Activated T-cell treated with anti-CD3 and anti-CD28 coated beads, Interleukin-2, amount 50 U/mL, for 48 hours (primary cell): ENCODE measurements around the gene FAM98C.

ENCODE experiments used
- DNase-seq, 2 experiments: peaks; one replicate each; pipeline ENCODE4 v3.0.0-alpha.2; 2020

Gene FAM98C

DNA sequence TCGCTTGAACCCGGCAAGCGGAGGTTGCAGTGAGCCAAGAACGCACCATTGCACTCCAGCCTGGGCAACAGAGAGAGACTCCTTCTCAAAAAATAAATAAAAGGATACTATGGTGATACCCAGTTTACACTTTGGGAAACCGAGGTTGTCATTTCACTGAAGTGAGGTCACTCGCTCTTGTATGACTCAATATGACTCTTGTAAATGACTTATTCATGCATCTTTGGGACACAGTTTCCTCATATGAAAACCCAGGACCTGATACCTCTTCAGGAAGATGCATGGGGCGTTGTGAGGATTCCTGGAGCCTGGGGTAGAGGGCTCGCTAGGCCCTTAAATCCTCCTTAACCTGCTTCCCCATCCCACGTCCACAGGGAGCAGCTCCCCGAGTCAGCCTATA lies 24.0 kb upstream of the FAM98C start:
- no peak for DNase-seq

DNA sequence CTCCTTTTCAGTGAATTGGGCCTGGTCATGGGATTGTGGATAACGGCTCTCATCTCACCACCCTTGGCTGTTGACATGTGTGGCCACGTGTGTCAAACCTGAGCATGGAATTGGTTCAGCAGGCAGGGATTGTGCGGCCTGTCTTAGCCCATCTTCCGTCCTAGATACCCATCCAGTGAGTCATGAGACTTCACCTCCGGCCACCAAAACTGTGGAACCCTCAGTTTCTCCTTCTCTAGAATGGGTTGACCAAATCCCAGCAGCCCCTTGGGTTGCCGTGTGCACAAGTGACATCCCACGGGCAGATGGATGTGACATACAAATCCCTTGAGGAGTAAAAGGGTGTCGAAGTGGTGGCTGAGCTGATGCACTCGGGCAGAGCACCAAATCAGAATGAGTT lies 21.8 kb upstream of the FAM98C start:
- no peak for DNase-seq

DNA sequence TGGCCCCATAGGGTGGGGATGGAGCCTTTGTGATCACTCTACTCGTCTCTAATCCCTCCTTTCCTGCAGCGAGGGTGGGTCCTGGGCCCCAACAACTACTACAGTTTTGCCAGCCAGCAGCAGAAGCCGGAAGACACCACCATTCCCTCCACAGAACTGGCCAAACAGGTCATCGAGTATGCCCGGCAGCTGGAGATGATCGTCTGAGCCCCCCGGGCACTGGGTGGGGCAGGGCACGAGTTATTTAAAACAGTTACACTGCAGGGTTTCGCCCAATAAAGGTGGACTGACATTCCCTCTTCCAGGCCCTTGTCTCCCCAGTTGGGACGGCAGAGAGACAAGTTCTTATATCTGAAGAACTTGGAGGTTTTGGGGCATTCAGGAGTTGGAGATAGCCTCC lies 19.7 kb upstream of the FAM98C start:
- no peak for DNase-seq

DNA sequence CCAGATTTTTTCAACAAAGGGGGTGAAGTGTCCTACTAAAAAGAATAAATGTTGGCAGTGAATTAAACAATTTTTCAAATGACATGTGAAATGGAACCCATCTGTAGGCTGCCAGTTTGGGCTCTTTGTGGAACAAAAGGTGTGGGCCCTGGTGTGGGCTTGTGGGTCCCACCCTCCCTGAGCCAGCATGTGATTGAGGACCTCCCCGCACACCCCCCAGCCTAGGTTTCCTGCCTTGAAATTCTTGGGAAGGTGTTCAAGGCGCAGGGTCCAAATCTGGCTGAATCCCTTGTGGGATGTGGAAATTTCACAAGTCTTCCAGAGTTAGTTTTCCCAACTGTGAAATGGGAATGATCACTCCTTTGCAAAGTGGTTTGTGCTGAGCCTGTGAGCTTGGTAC lies 19.1 kb upstream of the FAM98C start:
- no peak for DNase-seq

DNA sequence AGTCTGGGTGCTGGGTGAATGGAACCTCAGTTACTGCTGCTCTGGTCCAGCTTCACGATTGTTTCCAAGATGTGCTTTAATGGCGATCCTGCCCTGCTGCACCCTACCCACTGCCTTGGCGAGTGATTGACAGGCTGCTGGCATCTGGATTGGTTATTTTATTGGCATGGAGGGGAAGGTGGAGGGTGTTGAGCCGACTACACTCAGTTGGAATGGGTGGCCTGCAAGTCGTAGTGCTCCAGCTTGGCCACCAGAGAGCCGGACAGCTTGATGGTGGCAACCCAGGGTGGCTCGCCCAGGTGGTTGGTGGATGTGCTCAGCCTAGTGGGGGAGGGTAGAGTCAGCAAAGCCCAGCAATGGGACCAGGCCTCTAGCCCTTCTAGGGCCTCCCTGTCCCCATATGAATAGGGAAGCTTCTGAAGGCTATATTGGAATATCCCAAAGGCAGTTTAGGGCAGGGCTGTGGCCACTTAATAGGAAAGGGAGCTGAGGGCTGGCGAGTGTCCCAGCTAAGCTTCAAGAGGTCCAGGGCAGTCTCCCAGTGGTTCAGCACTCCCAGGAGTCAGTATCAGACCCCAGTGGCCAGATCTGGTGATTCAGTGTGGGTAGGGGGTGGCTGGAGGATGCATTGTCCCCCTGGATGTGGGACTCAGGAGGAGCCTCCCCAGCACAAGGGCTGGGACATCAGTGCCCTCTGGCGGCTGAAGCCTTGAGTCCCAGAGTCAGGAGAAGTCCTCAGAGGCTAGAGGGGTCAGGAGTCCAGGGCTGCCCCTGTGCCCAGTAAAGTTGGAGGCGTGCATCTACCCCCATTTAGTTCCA lies 18.5 kb upstream of the FAM98C start:
- DNase-seq = peak in 1 of 2 experiments; percentile 29

DNA sequence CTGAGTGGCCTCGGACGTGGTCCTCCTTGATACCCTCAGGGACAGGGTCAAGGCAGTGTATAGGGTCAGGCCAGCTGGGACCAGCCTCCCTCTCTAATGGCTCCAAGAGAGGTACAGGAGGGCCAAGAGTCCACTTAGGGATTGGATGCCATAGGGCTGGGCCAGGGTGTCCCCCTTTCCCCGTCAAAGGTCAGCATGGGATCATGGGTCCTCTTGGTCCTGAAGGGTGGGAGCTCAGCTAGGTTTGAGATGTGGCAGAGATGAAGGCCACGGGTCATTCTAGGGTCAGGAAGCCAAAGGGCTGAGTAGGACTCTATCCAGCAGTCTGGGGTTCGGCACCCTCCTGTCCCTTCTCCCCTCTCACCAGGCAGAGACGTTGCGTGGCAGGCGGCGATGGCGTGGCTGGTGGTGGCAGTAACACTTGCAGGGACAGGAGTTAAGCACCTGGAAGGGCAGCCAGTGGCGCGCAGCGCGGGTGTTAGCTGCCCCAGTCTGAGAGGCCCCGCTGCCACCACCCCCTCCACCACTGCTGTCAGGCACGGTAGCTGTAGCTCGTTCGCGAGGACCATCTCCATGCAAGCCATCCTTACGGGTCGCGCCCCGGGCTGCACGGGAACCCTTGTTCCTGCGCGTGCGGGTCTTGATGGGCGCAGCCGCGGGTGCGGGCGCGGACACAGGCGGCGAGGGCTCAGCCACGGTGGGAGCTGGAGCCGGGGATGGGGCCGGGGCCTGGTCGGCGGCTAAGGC lies 17.7 kb upstream of the FAM98C start:
- peak in 1 of 2 experiments; percentile 28 for DNase-seq

DNA sequence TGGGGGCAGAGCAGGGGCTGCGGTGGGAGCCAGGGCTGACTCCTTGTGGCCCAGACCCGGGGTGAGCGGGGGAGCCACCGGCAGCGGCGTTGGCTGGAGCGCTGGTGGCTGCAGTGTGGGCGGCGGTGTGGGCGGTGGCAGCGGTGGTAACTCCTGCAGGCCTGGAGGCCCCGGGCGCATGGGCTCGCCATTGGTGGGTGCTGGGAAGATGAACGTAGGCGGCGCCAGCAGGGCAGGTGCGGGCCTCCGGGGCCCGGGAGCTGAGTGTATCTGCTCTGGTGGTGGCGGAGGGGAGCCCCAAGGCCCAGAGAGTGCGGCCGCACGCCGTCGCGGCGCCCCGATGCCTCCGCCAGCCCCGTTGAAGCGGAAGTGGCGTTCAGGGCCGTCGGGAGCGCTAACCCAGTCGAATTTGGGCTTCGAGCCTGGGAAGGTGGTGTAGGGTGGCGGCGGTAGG lies 17.1 kb upstream of the FAM98C start:
- DNase-seq = peak in 1 of 2 experiments; percentile 44

DNA sequence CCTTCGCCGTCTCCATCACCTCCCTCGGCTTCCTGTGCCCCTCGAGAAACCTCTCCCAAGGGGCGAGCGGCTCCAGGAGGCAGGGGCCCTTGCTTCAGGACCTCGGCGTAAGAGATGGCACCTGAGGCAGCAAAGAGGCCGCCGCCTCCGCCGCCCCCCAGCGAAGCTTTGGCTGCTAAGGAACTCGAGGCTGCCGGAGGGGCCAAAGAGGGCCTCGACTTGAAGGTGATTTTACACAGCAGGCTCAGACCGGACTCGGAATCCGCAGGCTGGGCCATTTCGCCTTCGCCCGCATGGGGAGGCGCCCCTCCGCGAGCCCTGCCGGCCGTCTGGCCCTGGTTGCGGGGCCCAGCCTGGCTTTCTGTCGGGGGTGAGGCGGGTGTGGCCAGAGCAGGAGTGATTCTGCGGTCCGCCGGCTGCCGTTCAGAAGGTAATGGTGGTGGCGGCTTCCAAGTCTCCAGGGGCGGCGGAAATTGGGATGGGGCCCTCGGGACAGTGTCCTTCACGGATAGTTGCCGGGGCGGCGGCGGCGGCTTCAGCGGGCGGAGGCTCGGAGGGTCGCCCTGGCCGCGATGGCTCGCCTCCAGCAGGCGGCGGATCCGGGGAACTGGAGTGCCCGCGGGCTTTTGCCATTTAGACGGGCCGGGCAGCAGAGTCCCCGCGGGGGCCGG lies 16.5 kb upstream of the FAM98C start:
- no peak for DNase-seq

DNA sequence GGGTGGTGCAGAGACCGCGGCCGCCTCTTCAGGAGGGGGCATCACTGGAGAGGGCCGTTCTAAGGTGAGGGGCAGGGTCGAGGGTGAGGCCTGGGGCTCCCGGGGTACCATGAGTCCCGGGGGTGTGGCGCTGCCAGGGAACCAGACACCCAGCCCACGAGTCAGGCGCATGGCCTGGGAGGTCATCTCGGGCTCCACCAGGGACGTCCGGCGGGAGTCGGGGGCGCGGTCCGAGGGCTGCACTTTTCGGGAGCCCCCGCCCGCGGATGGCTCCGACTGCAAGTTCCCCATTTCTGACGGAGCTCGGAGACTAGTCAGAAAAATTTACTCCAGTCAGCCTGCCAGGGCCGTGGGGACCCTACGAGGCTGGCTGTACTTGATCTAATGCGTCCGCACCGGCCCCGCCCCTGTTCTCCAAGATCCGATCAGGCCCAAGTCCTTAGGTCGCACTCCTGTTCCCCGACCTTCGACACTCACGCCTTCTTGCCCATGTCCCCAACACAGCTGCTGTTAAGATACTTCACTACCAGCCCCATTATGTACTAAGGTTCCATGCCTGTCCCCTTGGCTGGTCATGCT lies 15.8 kb upstream of the FAM98C start:
- DNase-seq = no peak

DNA sequence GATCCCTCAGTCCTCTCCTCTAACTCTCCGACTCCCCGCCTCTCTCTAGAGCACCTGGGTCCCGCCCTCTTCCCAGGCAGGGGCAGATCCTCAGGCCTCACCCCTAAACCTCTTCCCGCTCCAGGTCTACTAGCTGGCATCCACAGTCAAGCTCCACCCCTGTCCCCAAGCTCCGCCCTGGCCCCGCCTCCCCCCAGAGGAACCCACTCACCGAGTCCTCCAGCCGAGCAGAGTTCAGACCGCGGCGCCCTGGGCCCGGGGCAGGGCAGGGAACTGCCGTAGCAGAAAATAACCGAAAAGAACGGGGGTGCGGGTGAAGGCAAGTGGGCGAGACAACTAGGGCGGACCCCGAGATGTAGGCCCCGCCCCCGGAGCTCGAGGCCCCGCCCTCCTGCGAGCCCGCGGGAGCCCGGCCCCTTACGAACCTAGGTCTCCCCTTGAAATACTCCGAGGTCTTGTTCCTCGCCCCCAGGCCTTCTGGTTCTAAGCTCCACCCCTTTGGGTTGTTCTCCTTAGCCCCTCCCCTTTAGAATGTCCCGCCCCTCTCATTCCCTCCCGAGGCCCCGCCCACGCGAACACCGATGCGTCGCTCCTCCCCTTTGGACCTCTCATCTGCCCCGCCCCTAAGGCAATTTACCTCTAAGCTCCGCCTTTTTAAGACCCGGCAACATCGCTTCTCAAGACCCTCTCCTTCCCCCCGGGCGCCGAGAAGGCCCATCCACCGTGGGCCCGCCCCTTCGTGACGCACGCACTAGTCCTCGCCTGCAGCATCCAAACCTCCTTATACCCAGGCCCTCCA lies 15.1 kb upstream of the FAM98C start, which contains the start of gene GGN:
Gene GGN (minus strand): TSS at position 485 of the 799 bp plus-strand sequence. CDS start 773 bp downstream, outside the sequence.
- DNase-seq = peak; percentile 90 to 91

DNA sequence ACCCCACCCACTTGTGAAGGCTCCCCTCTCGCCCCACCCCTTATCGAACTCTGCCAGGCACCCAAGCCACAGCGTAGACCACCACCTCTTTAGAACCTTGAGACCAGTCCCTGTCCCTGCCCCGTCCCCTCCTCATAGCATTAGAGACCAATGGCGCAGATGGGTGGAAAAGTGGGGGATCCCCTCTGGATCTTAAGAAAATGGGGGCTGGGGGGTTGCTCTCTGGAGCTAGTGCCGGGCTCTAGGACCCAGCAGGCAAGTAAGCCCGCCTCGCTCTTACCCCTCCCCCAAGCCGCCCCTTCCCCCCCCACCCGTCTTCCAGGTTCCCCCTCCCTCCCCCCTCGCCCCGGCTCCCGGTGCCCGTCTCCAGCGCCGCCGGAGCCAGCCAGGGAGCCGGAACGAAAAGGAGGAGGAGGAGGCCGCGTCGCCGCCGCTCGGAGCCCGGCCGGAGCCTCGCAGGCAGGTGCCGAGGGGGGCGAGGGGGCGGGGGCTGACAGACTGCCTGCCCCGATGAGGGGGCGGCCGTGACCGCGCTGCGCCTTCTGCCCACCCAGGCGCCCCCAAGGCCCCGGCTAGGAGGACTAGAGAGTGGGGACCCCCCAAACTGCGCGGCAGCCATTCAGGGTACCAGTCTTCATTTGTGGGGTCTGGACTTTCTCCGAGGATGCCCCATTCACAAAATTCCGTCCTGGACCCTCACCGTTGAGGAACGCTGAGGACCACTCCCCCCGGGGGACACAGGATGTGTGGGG lies 14.4 kb upstream of the FAM98C start, which contains the start of gene SPRED3:
Gene SPRED3 (plus strand): TSS at position 349 of the 752 bp plus-strand sequence. CDS start 1,606 bp downstream, outside the sequence.
- peak in 1 of 2 experiments; percentile 24 for DNase-seq

DNA sequence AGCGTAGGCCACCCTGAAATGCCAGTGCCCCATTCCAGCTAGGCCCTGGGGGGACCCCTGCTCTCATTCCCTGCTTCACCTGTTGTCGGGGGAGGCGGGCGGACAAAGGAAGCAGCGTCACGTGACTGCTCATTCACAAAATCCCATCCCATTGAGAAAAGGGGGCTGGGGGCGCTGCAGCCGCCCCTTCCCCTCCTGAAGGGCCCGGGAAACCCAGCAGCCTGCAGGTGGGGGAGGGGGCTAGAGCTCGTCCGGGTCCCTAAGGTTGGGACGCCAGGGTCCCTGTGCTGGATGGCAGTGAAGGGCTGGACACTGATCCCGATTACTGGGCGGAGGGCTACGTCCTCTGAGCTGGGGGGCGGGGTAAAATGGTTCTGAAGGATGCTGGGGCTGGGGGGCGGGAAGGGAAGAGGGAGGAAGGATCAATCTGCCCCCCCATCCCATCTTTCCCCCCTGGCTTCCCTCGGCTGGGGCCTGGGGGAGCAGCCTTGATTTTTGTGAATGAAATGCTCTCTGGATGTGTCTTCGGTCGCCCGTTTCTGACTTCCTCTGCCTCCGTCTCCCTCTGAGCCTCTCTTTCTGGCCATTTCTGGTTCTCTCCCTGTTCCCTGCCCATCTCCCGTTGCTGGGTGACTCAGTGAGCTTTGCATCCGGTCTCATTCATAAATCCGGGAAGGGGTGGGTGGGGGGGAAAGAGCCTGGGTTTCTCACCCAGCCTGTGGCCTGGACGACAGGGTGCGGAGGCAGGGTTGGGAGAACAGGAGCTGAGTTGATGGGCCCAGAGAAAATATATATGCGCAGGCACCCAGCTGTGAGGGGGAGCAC lies 13.6 kb upstream of the FAM98C start:
- DNase-seq = peak in 1 of 2 experiments; percentile 29

DNA sequence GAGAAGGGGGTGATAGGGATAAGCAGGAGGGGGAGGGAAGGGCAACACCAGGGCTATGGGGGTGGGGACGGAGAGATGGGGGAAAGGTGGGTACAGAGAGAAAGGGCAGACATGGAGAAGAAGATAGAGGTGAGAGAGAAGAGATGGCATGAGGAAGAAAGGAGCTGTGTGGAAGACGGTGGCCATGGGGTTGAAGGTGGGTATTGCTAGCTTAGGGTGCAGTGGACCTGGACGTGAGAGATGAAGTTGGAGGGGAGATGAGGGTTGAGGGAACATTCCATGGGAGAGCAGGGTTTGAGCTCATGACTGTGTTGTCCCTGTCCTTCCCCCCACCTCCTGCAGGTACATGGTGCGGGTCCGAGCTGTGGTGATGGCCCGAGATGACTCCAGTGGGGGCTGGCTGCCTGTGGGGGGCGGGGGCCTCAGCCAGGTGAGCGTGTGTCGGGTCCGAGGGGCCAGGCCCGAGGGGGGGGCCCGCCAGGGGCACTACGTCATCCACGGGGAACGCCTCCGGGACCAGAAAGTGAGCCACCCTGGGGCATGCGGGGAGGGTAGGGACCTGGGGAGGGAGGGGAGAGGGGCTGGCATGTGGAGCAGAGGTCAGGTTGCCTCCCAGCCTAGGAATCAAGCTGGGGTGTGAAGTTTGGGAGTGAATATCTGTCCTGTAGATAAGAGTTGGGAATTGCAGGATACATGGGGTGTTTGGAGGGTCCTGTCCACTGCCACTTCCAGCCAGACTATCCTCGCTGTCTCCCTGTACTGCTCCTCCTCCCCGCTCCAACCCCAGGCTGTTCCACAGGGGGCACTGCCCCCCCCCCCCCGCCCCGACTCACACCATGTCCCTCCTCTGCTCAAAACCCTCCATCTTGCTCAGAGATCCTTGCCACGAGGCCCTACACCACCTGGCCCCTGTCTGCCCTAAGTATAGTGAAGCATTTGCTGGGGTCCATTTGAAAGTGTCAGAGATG lies 12.7 kb upstream of the FAM98C start:
- no peak for DNase-seq

DNA sequence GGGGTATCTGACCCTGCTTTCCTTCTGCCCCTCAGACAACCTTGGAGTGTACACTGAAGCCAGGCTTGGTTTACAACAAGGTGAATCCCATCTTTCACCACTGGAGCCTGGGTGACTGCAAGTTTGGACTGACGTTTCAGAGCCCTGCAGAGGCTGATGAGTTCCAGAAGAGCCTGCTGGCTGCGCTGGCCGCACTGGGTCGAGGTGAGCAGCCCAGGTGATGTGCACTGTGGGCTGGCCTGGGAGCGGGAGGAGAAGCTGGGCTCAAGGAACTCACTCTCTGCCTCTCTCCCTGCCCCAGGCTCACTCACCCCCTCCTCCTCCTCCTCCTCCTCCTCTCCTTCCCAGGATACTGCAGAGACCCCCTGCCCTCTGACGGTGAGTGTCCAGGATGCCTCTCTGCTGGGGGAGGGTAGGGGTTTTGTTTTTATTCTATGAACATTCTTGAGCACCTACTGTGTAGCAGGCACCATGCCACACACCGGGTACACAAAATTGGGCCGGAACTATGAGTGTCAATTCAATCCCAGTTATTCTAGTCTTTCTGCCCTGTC lies 10.9 kb upstream of the FAM98C start:
- no peak for DNase-seq

DNA sequence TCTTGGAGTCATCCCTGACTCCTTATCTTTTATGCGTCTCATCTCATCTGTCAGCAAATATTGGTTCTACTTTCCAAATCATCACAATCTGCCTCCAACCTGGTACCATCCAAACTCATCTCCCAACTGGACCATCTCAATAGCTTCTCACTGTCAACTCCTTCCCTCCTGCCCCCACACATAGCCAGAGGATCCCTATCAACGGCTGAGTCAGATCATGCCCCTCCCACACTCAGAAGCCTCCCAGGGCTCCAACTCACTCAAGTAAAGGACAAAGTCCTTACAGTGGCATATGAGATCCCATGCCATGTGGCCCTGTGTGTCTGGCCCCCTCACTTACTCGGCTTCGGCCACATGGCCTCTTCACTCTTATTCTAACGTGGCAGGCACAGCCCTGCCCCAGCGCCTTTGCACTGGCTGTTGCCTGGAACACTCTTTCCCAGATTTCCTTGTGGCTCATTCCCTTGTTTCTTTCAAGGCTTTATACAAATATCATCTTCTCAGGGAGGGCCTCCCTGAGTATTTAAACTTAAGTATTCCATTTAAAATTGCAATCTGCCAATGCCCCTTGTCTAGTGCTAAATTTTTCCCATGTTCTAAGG lies 10.1 kb upstream of the FAM98C start:
- peak in 1 of 2 experiments; percentile 42 for DNase-seq

DNA sequence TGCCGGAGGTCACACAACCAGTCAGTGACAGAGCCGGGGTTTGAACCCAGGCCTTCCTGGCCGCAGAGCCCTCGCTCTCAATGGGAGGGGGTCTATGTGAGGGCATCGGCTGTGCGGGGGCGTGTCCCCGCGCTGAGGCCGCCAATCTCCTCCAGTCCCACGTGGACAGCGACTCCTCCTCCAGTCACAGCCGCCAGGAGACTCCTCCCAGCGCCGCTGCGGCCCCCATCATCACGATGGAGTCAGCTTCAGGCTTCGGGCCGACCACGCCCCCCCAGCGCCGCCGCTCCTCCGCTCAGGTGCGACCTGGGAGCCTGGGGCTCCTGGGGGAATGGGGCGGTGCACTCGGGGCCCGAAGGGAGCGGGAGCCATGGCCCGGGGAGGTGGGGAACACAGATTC lies 8.4 kb upstream of the FAM98C start:
- DNase-seq = peak; percentile 84 to 88

DNA sequence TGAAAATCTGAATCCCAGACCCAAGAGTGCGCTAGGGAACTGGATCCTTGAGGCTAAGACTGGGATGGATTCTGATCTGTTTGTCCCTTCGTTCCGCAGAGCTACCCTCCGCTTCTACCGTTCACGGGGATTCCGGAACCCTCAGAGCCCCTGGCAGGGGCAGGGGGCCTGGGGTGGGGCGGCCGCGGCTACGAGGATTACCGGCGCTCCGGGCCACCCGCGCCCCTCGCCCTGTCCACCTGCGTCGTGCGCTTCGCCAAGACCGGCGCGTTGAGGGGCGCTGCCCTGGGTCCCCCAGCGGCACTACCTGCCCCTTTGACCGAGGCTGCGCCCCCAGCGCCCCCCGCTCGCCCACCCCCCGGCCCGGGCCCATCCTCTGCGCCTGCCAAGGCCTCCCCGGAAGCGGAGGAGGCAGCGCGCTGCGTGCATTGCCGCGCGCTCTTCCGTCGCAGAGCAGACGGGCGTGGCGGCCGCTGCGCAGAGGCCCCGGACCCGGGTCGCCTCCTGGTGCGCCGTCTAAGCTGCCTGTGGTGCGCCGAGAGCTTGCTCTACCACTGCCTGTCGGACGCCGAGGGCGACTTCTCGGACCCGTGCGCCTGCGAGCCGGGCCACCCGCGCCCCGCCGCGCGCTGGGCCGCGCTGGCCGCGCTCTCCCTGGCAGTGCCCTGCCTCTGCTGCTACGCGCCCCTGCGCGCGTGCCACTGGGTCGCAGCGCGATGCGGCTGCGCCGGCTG lies 7.3 kb upstream of the FAM98C start:
- DNase-seq = peak; percentile 68 to 74
